Forelimb muscle (tissue), 1 donor: ENCODE results near the gene PRPF40A. TPM values are rescaled to one million over a fixed set of nuclear protein-coding genes. Genes with fewer than 3 reads are reported as not detected.

Experiments
- DNase-seq: peaks from one replicate; pipeline ENCODE4 v3.0.0-alpha.2; 2013; ENCODE audit warnings: low read depth
- polyA plus RNA-seq: library from polyadenylated mRNA; unstranded; fragments of 120-200 nt; gene quantifications from one replicate; pipeline ENCODE4 v1.2.1, GENCODE V29; 2013; ENCODE audit not compliant: insufficient read length

PRPF40A gene
- polyA plus RNA-seq, 1 donor = 74.0 TPM

DNA sequence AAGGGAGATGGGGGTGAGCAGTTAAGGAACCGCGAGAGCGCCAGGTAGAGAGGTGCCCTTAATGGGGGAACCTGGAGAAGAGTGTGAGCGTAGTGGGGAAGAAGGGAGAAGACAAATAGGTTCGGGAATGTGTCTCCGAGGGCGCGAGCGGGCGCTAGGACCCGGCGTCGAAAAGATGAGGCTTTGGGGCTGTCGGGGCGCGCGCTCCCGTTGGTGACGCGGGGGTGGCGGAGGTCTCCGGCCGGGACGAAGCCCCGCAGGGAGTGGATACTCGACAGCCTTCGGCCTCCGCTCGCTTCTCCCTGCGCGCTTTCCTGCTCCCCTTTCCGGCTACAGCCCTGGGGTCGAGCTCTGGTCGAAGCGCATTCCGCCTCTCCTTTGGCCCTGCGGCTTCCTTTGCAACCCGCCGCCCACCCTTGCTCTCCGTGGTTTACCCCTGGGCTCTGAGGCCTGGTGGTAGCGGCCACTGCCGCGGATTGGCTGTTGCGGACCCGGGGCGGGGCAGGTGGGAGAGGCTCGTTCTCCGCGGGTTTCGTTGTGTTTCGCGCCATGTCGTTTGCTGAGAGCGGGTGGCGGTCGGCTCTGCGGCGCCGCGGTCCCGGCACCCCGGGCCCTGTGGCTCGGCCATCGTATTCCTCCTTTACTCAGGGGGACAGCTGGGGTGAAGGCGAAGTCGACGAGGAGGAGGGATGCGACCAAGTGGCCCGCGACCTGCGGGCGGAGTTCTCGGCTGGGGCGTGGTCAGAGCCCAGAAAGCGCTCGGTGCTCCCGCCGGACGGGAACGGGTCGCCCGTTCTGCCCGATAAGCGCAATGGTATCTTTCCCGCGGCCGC is 1.0 kb upstream of the PRPF40A start, which contains the start of gene ARL6IP6:
Gene ARL6IP6, plus strand, starts transcription at position 545 of the 833 bp plus-strand sequence. Its CDS starts 5 bp downstream, at position 550.
- DNase-seq = peak; percentile 77

DNA sequence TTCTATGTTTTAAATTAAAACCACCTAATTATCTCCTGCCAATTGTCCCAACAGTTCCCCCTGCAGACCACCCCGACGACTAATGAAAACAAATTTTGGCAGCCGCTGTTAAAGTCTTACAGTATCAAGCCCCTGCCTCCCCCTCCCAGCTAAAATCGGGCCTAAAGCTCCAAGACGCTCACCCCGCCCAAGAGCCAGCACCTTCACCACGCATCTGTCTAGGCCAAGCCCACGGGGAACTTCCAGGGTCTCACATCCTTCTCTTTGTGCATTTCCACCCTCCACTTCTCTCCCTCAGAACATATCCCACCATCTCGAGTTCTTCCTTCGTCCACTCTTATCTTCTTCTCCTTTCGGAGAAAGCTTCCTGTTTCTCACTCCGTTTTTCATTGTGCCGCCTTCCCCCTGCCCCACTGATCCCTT is 445 bp downstream of the PRPF40A start:
- DNase-seq = no peak

DNA sequence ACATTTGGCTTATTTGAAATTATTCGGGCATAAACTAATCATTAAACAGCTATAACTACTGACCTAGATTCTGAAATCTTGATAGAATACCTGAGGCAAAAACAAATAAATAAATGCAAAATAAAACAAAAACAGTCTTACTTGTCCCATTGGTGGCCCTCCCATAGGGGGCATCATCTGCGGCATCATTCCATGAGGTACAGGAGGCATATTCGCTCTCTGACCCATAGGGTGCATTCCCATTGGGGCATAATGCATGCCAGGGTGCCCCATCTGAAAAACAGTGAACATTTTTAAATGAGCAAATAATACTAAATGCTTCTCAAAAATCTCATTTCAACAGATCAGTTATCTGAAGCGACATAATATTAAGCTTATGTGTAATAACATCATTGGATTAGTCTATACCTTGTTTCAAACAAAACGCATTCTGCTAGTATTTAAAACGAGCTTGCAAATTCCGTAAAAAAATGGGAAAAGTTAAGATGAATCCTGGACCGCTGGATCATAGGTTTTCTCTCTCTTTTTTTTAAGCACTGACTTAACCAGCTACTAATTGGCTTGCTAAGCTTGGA is 1.3 kb downstream of the PRPF40A start:
- DNase-seq = no peak

DNA sequence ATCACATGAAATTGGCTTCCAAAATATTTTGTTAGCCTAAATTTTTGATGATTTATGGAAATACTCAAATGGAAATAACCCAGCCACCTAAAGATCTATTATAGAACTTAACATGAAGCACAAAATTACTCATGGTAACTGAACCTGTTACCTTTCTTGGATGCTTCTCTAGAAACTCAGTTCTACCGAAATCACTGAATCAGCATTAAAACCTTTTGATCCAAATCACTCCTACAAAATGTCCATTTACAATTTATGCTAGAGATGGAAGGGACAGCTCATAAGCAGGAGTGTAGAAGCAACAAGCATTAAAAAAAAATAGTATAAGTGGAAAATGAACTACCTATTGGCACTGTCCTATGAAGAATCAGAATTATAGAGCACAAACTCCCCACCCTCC is 2.1 kb downstream of the PRPF40A start:
- DNase-seq = no peak

DNA sequence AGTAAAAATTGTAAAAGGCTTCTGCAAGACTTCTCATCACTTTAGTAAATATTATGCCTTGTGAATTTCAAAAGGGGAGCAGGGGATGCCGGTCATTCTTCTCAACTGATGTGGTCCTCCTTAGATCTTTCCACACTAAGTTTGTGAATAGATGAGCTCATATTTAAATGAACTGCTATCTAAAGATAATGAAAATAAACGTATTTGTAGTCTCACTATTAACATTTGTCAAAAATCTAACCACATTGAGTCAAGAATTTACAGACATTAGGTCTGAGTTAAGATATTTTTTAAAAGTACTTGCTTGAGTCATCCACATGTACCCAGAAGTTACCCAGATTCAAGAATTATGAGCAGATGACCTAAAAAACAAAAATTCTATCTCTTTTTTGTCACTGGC is 6.5 kb downstream of the PRPF40A start:
- no peak for DNase-seq

DNA sequence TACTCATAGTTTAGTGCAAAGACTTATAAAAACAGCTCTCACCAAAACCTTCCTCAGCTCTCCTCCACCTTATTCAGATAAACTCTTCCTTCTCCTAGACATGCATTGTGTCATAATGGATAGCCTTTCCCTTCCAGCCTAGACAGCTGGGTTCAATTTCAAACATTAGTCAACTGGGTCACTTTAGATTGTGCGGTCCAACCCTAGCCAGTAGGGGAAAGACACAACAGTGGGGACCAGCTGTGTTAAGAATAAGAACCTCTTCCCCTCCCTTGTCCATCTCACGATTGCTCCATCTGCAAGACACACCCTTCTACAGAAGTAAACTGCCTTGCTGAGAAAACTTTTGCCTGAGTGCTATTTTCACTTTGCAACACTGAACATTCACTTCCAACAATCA is 8.5 kb downstream of the PRPF40A start:
- DNase-seq = no peak

DNA sequence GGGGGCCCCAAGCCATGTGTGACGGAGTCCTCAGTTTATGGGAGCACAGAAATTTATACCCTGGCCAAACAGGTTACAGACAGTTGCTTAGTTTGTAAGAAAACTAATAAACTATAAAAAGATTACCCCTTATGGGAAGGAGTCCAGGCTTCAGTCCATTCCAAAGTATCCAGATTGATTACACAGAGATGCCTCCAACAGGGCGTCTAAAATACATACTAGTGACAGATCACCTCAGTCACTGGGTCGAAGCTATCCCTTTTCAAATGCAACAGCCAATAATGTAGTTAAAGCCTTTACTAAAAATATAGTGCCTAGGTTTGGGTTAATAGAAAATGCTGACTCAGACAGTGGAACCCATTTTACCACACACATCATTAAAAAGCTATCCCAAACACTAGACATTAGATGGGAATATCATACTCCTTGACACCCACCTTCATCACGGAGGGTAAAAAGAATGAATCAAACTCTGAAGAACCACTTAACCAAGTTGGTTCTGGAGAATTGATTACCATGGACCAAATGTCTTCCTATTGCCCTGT is 10.7 kb downstream of the PRPF40A start:
- no peak for DNase-seq

DNA sequence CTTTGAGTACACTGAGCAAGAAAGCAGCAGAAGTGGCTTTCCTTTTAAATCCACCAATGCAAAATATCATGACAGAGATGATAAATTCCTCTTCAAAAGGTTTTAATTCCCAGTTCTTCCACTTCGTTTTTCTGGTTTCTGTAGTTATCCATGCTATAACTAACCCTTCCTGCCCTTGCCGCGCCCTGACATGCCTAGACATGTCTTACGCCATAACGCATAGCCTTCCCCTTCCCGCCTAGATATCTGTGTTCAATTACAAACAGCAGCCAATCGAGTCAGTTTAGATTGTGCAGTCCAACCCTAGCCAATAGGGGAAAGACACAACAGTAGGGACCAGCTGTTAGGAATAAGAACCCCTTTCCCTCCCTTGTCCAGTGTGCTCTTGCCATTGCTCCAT is 16.1 kb downstream of the PRPF40A start:
- no peak for DNase-seq

DNA sequence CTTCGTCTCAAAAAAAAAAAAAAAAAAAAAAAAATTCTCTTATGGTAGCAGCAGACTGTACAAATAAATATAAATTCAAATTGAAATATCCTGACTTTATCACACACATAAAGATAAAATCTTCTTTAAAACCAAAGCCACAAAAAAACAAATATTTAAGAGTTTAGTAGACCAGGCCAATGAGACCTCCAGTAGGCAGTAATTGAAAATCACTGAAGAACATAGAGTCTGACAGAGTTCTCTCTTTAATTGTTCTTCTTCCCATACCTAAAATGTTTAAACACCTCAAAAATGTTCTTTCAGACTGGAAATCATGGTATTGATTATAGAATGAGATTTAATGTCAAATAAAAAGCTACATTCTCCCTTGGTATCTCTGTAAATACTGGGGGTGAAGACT is 20.8 kb downstream of the PRPF40A start:
- no peak for DNase-seq

DNA sequence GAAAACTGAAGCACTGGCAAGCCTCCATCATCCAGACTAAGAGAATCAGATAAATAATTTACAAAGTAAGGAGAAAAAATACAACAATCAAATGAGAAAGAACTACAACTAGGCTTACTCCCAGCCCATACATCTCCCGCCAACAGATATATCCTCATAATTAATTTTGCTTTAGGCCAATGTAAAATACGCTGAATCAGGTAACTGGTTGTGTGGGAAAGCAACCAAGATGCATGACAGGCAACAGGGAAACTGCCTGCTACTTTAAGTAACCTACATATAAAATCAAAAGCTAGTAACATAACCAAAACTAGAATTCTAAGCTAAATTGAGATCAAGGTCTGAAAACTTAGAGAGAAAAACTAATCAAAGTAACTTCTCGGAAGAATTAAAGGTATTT is 21.5 kb downstream of the PRPF40A start:
- DNase-seq = no peak

DNA sequence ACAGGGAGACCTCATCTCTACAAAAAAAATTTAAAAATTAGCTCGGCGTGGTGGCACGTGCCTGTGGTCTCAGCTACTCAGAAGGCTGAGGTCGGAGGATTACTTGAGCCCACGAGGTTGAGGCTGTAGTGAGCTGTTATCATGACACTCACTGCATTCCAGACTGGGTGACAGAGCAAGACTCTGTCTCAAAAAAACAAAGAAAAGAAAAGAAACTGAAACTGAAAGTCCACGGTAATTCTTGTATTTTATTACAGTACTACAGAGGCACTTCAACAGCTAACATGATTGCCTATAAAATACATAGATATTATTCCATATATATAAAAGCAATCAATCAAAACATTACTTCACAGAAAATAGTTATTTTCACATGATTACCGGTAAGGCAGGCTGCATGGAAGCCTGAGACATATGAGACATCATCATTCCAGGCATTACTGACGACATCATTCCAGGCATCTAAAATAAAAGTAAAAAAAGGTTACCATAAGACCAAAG is 23.1 kb downstream of the PRPF40A start:
- no peak for DNase-seq

DNA sequence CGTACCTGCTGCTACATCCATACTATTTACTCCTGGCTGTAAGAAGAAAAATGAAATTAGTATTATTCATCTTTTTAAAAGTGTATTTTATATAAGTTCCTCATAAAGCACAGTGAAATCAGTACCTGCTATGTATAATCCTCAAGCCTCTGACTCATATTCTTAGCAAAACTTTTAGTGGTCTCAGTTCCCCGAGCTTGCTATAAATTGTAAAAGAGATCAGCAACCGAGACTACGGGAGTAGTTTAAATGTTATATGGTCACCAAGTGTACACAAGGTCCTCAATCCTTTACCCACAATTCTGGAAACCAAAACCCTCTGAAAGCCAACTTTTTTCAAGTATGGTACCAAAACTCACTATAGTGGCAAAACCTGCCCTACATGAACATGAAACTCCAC is 24.2 kb downstream of the PRPF40A start:
- DNase-seq = no peak

DNA sequence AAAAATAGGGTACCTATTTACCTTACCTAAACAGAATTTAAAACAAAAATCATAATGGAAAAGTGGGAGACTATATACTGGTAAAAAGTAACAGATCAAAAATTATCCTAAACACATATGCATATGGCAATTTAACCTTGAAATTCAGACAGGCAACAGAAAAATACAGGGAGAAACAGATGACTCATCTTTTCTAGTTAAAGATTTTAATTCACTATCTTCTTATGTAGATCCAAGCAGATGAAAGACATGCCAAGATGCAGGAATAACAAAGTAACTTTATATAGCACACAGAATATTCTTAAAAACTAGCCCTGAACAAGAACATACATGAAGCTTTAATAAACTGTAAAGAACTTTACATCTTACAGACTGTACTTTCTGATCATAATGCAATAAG is 30.9 kb downstream of the PRPF40A start:
- no peak for DNase-seq

DNA sequence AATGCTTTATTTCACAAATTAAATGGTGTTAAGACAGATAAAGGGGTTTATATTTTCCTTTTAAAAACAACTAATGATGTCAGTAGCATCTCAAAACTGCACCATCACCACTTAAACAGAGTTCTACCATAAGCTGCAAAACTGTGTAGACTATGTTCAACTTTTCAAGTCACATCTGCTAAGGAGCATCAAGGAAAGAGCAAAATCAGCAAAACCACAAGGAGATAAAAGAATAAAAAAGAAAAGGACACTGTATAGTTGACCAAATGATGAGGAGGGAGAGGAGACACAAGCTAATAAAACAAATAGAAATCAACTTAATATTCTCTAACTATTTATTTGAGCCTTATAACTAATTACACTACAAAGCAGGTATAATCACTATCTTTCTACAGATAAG is 33.9 kb downstream of the PRPF40A start:
- no peak for DNase-seq

DNA sequence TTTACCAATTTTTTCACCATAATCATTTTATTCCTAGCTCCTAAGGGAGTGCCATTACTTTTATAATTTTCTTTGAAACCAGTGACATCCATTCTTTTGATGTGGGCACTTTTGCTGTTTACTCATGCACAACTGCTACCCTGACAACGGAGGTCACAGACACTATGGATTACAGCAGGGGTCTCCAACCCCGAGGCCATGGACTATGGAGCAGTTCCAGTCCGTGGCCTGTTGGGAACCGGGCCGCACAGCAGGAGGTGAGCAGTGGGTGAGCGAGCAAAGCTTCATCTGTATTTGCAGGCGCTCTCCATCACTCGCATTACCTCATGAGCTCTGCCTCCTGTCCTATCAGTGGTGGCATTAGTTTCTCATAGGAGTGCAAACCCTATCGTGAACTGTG is 34.6 kb downstream of the PRPF40A start:
- DNase-seq = no peak

DNA sequence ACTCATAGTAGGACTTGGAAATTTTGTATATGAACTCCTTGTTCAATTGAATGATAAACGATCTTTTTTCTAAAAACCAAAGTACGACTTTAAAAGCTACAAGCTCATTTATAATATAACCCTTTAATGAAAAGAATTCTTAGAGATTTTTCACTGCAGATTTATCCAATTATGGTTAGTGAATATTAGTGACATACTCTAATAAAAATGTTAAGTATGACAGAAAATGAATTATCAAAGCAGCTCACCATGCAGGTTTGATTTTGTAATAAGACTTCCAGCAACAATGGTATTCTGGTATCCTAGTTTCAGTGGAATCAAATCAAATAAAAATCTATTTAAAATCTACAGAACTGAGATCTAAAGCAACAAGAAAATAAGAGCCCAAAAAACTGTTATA is 38.5 kb downstream of the PRPF40A start:
- DNase-seq = no peak

DNA sequence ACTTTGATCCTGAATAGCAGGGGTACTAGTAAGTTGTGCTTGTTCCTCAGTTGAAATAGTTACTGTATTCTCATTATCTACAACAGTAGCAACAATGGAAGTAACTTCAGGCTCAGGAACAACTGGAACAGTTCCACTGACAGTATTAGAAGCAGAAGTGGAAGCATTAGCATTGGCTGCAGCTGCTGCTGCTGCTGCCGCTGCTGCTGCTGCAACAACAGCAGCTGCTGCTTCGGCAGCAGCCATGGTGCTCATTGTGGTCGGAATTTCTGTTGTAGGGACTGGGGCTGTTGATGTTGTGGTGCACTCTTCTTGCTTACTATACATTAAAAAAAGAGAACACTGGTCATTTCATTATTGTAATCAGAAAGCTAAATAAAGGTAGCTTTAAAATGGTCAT is 40.8 kb downstream of the PRPF40A start:
- no peak for DNase-seq

DNA sequence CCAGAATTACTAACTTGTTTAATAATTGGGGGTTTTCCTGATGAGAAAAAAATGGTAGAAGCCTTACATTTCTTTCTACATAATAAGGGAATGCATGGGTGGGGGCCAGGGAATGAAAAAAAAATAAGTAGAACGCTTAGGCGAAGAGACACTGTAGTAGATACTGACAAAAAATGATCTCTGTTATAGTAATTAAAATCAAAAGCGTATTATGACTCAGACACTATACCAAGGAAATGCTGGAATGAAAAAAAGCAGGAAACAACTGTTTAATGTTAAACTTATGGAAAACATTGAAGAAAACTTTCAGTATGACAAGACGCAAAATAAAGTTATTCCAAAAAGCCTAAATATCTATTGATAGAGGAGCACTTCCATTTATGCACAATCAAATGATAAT is 42.9 kb downstream of the PRPF40A start:
- no peak for DNase-seq

DNA sequence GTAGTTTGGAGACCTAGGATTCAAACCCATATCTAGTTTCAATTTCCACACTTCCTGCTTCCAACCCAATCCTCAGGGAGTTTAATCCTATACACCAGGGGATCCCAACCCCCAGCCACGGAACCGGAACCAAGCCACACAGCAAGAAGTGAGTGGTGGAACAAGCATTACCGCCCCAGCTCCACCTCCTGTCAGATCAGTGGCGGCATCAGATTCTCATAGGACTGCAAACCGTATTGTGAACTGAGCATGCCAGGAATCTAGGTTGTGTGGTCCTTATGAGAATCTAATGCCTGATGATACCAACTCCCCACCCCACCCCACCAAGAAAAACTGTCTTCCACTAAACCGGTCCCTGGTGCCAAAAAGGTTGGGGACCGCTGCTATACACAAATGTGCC is 52.5 kb downstream of the PRPF40A start:
- no peak for DNase-seq

DNA sequence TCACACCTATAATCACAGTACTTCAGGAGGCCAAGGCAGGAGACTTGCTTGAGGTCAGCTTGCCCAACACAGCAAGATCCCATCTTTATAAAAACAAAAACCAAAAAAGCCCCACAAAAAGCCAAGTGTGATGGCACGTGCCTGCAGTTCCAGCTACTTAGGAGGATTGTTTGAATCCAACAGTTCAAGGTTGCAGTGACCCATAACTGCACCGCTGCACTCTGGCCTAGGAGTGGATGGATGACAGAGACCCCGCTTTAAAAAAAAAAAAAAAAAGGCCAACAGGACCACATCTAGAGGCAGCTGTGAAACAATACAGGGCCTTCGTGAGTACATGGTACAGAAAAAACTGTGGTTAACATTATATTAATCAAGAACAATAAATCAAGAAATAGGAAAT is 56.2 kb downstream of the PRPF40A start:
- DNase-seq = no peak

DNA sequence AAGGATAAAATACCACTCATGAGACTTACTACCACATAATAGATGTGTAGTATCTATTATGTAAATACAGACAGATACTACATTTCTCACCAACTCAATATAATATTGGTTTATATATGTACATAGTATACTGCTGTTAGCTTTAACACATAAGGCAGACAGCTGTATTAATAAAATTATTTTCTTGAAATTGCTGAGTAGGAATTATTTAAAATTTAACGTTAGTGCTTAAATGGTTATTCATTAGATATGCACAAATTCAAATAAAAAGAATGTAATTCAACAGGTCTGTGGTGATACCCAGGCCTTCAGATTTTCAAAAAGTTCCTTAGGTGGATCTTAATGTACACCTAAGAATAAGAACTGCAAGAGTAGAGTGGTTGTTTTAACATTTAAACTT is 59.0 kb downstream of the PRPF40A start:
- DNase-seq = no peak

DNA sequence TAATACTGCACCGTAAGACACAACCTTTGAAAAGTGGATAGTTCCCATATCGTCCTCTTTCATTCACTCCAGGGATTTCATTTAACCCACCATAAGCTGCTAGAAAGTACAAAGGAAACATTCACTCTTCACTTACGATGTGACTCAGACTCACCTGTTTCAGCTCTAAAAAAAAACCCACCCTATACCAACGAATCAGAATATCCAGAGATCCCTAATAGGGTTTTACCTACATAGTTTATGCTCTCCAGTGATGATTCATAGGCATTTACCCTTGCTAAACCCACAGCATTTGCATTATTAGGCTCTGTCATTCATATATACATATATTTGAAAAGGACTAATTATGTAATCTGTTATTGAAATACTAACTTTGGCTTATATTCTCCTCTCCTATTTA is 60.2 kb downstream of the PRPF40A start:
- DNase-seq = no peak

DNA sequence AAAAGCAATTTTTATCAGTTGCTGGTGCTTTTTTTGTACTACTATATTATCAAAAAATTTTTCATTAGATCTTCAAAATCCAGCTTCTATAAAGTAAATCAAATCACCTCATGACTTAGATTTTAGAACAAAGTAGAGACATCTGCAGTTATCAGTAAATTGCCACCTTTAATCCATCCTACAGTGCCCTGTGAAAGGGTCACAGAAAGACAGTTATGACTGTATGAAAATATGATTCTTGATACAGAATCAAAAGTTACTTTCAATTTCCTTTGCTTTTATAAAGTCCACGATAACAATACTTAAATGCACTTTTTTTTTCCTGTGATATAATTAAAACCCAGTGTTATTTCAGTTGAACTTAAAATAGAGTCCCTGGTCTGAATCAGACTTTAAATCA is 61.4 kb downstream of the PRPF40A start:
- no peak for DNase-seq
